Measurements from ENCODE around the gene HCST. TPM values are rescaled to one million over a fixed set of nuclear protein-coding genes. Genes with fewer than 3 reads are reported as not detected.

Gene HCST
- total RNA-seq, 2 donors from 2014 or later: 1.3 to 1.5 TPM

DNA sequence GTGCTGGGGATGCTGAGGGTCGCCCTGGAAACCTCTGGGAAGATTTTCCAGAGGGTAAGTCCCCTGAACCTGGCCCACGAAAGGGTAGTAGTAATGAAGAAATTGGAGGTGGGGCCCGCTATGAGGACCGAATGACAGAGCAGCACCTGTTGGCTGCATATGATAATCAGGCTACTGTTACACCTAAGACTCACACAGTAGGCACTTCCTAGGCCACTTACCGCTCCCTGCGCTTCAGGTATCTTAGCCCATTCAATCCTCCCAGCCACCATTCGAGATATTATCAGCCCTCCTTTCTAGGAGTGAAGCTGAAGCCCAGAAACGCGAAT is 29.5 kb downstream of the HCST start:
- no peaks in the 10 kb centered on the region for H3K9me3 Mint-ChIP-seq
- WGBS, 2 experiments (ENCODE audit: insufficient coverage in 1 of 2, insufficient read length in 1 of 2): 5 to 13% methylated on average over 9 of the region's 9 CpGs
- no peak overlapping the region for H3K4me3 ChIP-seq (ENCODE audit: low read length)
- no peaks in the 10 kb centered on the region for H3K9me3 ChIP-seq (ENCODE audit: control insufficient read depth, low read length)
- peaks cover 10% of the 10 kb centered on the region for H3K4me1 Mint-ChIP-seq
- no peak overlapping the region for H3K27ac ChIP-seq (ENCODE audit: low read depth, low read length)
- H3K27ac Mint-ChIP-seq: no peak overlapping the region
- no peaks in the 10 kb centered on the region for H3K27me3 Mint-ChIP-seq (ENCODE audit: insufficient read depth)
- DNase-seq: no peak
- no peak overlapping the region for H3K4me3 Mint-ChIP-seq
- H3K36me3 ChIP-seq (ENCODE audit: control insufficient read depth, insufficient read depth, low read length): no peaks in the 10 kb centered on the region
- no peaks in the 10 kb centered on the region for H3K4me1 ChIP-seq (ENCODE audit: control insufficient read depth, insufficient read depth, low read length)
- H3K9ac ChIP-seq (ENCODE audit: extremely low read depth, low read length, poor library complexity, severe bottlenecking): no peak overlapping the region
- TF ChIP-seq, protein P1, sequence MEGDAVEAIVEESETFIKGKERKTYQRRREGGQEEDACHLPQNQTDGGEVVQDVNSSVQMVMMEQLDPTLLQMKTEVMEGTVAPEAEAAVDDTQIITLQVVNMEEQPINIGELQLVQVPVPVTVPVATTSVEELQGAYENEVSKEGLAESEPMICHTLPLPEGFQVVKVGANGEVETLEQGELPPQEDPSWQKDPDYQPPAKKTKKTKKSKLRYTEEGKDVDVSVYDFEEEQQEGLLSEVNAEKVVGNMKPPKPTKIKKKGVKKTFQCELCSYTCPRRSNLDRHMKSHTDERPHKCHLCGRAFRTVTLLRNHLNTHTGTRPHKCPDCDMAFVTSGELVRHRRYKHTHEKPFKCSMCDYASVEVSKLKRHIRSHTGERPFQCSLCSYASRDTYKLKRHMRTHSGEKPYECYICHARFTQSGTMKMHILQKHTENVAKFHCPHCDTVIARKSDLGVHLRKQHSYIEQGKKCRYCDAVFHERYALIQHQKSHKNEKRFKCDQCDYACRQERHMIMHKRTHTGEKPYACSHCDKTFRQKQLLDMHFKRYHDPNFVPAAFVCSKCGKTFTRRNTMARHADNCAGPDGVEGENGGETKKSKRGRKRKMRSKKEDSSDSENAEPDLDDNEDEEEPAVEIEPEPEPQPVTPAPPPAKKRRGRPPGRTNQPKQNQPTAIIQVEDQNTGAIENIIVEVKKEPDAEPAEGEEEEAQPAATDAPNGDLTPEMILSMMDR (conservative IDR thresholded peaks at IDR 0.05): peak; percentile 7
- H3K36me3 Mint-ChIP-seq (ENCODE audit: low read depth): no peaks in the 10 kb centered on the region
- H3K27me3 ChIP-seq (ENCODE audit: control insufficient read depth, insufficient read depth, low read length, poor library complexity, severe bottlenecking): no peaks in the 10 kb centered on the region

DNA sequence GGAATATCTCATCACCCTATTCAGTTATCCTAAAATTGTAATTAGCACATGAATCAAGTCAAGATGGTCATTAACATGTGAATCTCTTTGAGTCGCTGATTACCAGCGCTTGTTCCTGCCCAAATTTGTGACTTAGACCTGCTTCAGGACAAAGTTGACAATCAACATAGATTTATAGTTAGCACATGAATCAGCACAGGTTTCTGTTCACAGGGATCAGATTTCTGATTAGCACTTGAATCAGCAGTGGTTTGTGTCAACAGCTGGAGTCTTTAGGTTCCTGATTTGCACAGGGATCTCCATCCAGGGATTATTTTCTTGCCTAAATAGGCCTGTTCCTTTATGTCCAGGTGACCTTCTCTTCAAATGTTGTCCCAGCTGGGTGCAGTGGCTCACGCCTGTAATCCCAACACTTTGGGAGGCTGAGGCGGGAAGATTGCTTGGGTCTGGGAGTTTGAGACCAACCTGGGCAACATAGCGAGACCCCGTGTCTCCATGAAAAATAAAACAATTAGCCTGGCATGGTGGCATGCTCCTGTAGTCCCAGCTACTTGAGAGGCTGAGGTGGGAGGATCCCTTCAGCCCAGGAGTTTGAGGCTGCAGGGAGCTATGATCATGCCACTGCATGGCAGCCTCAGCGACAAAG is 30.1 kb downstream of the HCST start:
- Mint-ChIP-seq H3K27ac (no peak overlapping the region), H3K4me3 (no peak overlapping the region), H3K9me3 (no peaks in the 10 kb centered on the region), H3K36me3 (ENCODE audit: low read depth) (no peaks in the 10 kb centered on the region), H3K4me1 (peaks cover 10% of the 10 kb centered on the region), H3K27me3 (ENCODE audit: insufficient read depth) (no peaks in the 10 kb centered on the region)
- no peak for DNase-seq
- Histone ChIP-seq H3K27ac (ENCODE audit: low read depth, low read length) (no peak overlapping the region), H3K36me3 (ENCODE audit: control insufficient read depth, insufficient read depth, low read length) (no peaks in the 10 kb centered on the region), H3K9me3 (ENCODE audit: control insufficient read depth, low read length) (no peaks in the 10 kb centered on the region), H3K9ac (ENCODE audit: extremely low read depth, low read length, poor library complexity, severe bottlenecking) (no peak overlapping the region), H3K27me3 (ENCODE audit: control insufficient read depth, insufficient read depth, low read length, poor library complexity, severe bottlenecking) (no peaks in the 10 kb centered on the region), H3K4me1 (ENCODE audit: control insufficient read depth, insufficient read depth, low read length) (peaks cover 5% of the 10 kb centered on the region), H3K4me3 (ENCODE audit: low read length) (no peak overlapping the region)
- TF ChIP-seq, protein P1 (conservative IDR thresholded peaks at IDR 0.05): no peak
- 61 to 79% methylated on average over 7 of the region's 7 CpGs for WGBS, 2 experiments (ENCODE audit: insufficient coverage in 1 of 2, insufficient read length in 1 of 2)

DNA sequence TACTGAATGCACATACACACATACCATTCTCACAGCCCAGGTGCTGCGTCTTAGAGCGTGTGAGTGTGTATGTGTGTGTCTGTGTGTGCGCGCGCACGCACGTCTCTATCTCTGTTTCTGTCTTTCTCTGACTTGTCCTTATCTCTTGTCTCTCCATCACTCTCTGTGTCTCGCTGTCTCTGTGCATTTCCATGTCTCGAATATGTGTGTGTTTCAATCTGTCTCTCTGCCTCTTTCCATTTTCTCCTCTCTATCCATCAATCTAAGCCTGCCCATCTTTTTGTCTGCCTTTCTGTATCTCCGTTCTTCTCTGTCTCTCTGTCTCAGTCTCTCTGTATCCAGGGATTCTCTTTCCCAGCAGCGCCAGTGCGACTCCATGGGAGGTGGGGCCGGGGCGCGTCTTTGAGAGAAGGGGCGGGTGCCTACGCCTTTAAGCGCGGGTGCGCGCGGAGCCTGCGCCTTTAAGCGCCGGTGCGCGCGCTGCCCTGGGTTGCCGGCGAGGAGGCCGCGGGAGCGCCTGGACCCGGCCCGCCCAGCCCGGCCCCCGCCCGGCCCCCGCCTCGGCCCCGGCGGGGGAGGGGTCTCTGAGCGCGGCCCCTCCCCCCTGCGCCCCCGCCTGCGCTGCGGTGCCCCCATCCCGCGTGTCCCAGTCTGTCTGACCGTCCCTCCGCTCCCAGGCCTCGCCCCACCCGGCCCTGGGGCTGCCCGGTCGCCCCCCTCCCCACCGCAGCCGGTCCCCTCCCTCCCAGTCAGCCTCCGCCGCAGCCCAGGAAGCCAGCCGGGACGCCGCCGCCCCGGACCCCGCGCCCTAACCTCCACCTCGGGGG is 33.8 kb downstream of the HCST start, which contains the start of gene LRFN3:
TSS of gene LRFN3 (plus strand) at position 464 of the 827 bp plus-strand sequence. CDS start 3,052 bp downstream, outside the sequence.
- no peaks in the 10 kb centered on the region for H3K9me3 ChIP-seq (ENCODE audit: control insufficient read depth, low read length)
- DNase-seq: peak; percentile 88
- TF ChIP-seq, protein P1 (conservative IDR thresholded peaks at IDR 0.05): no peak
- 14 to 48% methylated on average over 8 to 48 of the region's 68 CpGs for WGBS, 2 experiments (ENCODE audit: insufficient coverage in 1 of 2, insufficient read length in 1 of 2)
- H3K4me1 ChIP-seq (ENCODE audit: control insufficient read depth, insufficient read depth, low read length): peaks cover 6% of the 10 kb centered on the region
- Mint-ChIP-seq H3K4me3 (peak within 1 kb of the TSS; percentile 61), H3K27ac (no peak within 1 kb of the TSS), H3K4me1 (peaks cover 21% of the 10 kb centered on the region), H3K36me3 (ENCODE audit: low read depth) (peaks cover 2% of the 10 kb centered on the region), H3K9me3 (no peaks in the 10 kb centered on the region), H3K27me3 (ENCODE audit: insufficient read depth) (no peaks in the 10 kb centered on the region)
- no peaks in the 10 kb centered on the region for H3K36me3 ChIP-seq (ENCODE audit: control insufficient read depth, insufficient read depth, low read length)
- H3K27ac ChIP-seq (ENCODE audit: low read depth, low read length): no peak within 1 kb of the TSS
- H3K4me3 ChIP-seq (ENCODE audit: low read length): peak within 1 kb of the TSS; percentile 87
- H3K9ac ChIP-seq (ENCODE audit: extremely low read depth, low read length, poor library complexity, severe bottlenecking): peak within 1 kb of the TSS; percentile 71
- no peaks in the 10 kb centered on the region for H3K27me3 ChIP-seq (ENCODE audit: control insufficient read depth, insufficient read depth, low read length, poor library complexity, severe bottlenecking)
